ENCODE measurements around the gene JUN.

- TF ChIP-seq CTCF (IDR thresholded peaks at IDR 0.05): no peak
- no peak for TF ChIP-seq POLR2A (IDR thresholded peaks at IDR 0.05)
Measured at GRCh38 chr1:58762806-58763205, 21.0 kb downstream of the JUN start.
